Common myeloid progenitor, CD34-positive (primary cell): ENCODE results near the gene NPIPA1.
"Not testable (repeated sequence)": the region's sequence is repeated elsewhere in the genome, so short reads cannot be mapped to it uniquely, and the experiment has no call there.

ENCODE experiments used
- CTCF ChIA-PET: fragments of 350-600 bp; sonication (Branson Sonifier 250); formaldehyde crosslinking; loops from one replicate; lab custom pipeline; 2021; ENCODE audit warnings: antibody characterized with exemption; lab: Charles Lee
- POLR2A ChIA-PET: fragments of 350-600 bp; sonication (Branson Sonifier 250); formaldehyde crosslinking; loops from one replicate; lab custom pipeline; 2021; ENCODE audit warnings: antibody characterized with exemption; lab: Charles Lee
- DNase-seq, 3 donors: peaks; one replicate each; pipeline versions ENCODE4 v3.0.0 to v3.0.0-alpha.2; 2013
- H3K27ac ChIP-seq, 2 experiments: 1 replicate in 1 of 2; 2 replicates in 1 of 2; pipeline ENCODE4 v1.7.0; 2013; ENCODE audit warnings: inconsistent platforms in 2 of 2, low read length in 2 of 2, mild to moderate bottlenecking in 2 of 2, low read depth in 1 of 2, moderate library complexity in 1 of 2; ENCODE audit not compliant: severe bottlenecking in 2 of 2, insufficient read depth in 1 of 2, poor library complexity in 1 of 2
- H3K27me3 ChIP-seq, 5 experiments: replicated peaks in 2 of 5; 1 replicate in 3 of 5; 2 replicates in 2 of 5; pipeline versions ENCODE4 v1.6.1 to v1.7.0; 2013; ENCODE audit warnings: low read length in 4 of 5, mild to moderate bottlenecking in 2 of 5, moderate library complexity in 2 of 5, inconsistent platforms in 1 of 5; ENCODE audit not compliant: insufficient read depth in 5 of 5, control insufficient read depth in 4 of 5
- H3K36me3 ChIP-seq, 4 experiments: 1 replicate in 2 of 4; 2 replicates in 2 of 4; pipeline versions ENCODE4 v1.6.1 to v1.7.0; 2013; ENCODE audit warnings: low read length in 3 of 4, control low read depth in 1 of 4, mild to moderate bottlenecking in 1 of 4; ENCODE audit not compliant: control insufficient read depth in 4 of 4, insufficient read depth in 4 of 4
- H3K4me1 ChIP-seq, 4 experiments: 1 replicate in 3 of 4; 2 replicates in 1 of 4; pipeline versions ENCODE4 v1.6.1 to v1.7.1; 2013; ENCODE audit warnings: low read length in 3 of 4, mild to moderate bottlenecking in 3 of 4, control low read depth in 1 of 4, inconsistent platforms in 1 of 4, moderate library complexity in 1 of 4; ENCODE audit not compliant: control insufficient read depth in 4 of 4, insufficient read depth in 4 of 4; ENCODE audit errors: control extremely low read depth in 1 of 4
- H3K4me3 ChIP-seq, 7 experiments: 1 replicate in 4 of 7; 2 replicates in 3 of 7; pipeline versions ENCODE4 v1.5.1 to v1.7.0; 2013; ENCODE audit warnings: mild to moderate bottlenecking in 7 of 7, low read length in 6 of 7, moderate library complexity in 6 of 7, inconsistent platforms in 2 of 7, low read depth in 2 of 7, control low read depth in 1 of 7; ENCODE audit not compliant: insufficient read depth in 4 of 7, control insufficient read depth in 1 of 7; ENCODE audit errors: extremely low read depth in 1 of 7
- H3K9me3 ChIP-seq, 5 experiments: 1 replicate in 4 of 5; 2 replicates in 1 of 5; pipeline versions ENCODE4 v1.6.1 to v1.7.1; 2013; ENCODE audit warnings: low read length in 4 of 5, mild to moderate bottlenecking in 2 of 5, inconsistent platforms in 1 of 5, low read depth in 1 of 5, moderate library complexity in 1 of 5; ENCODE audit not compliant: control insufficient read depth in 4 of 5, insufficient read depth in 2 of 5; ENCODE audit errors: control extremely low read depth in 1 of 5
- WGBS: methylation state at CpG from one replicate; pipeline ENCODE4 v1.1.5; 2013; ENCODE audit not compliant: insufficient coverage; 5-methylcytosine and 5-hydroxymethylcytosine counted together

NPIPA1 gene

GRCh38 chr16:14958970-14959369 is 21.7 kb downstream of the NPIPA1 start:
- no peaks in the 10 kb centered on the region for H3K36me3 ChIP-seq
- H3K27ac ChIP-seq: no peak overlapping the region
- no peak for DNase-seq
- WGBS: 96% methylated on average over 4 of the region's 7 CpGs
- H3K27me3 ChIP-seq: peaks cover 0 to 7% (median 0%) of the 10 kb centered on the region in 5 experiments
- H3K4me3 ChIP-seq: no peak overlapping the region
- H3K4me1 ChIP-seq: no peaks in the 10 kb centered on the region
- POLR2A ChIA-PET: no interaction called here
- peaks cover 0 to 3% (median 0%) of the 10 kb centered on the region in 5 experiments for H3K9me3 ChIP-seq
- CTCF ChIA-PET: no interaction called here

GRCh38 chr16:14961405-14962186 is 24.4 kb downstream of the NPIPA1 start:
- Histone ChIP-seq H3K4me3 (no peak overlapping the region), H3K9me3 (peaks cover 0 to 3% (median 0%) of the 10 kb centered on the region in 5 experiments), H3K4me1 (no peaks in the 10 kb centered on the region), H3K27ac (no peak overlapping the region), H3K27me3 (peaks cover 0 to 7% (median 0%) of the 10 kb centered on the region in 5 experiments), H3K36me3 (no peaks in the 10 kb centered on the region)
- POLR2A ChIA-PET: no interaction called here
- DNase-seq: no peak
- WGBS: 93% methylated on average over 8 of the region's 11 CpGs
- CTCF ChIA-PET: no interaction called here

- peaks cover 0 to 7% (median 0%) of the 10 kb centered on the region in 5 experiments for H3K27me3 ChIP-seq
- WGBS: 85% methylated on average over 8 of the region's 8 CpGs
- H3K4me1 ChIP-seq: no peaks in the 10 kb centered on the region
- H3K36me3 ChIP-seq: no peaks in the 10 kb centered on the region
- H3K9me3 ChIP-seq: peaks cover 0 to 3% (median 0%) of the 10 kb centered on the region in 5 experiments
- POLR2A ChIA-PET: no interaction called here
- CTCF ChIA-PET: no interaction called here
- DNase-seq: peak in 2 of 3 donors; percentile 9 to 22
- H3K27ac ChIP-seq: no peak overlapping the region
- no peak overlapping the region for H3K4me3 ChIP-seq
These were observed 26.3 kb downstream of the NPIPA1 start for GRCh38 chr16:14963281-14964173.

GRCh38 chr16:14965328-14965727 is 28.1 kb downstream of the NPIPA1 start:
- DNase-seq: no peak
- ChIA-PET POLR2A (no interaction called here), CTCF (no interaction called here)
- H3K27ac ChIP-seq: no peak overlapping the region
- H3K27me3 ChIP-seq: peaks cover 0 to 7% (median 0%) of the 10 kb centered on the region in 5 experiments
- H3K4me3 ChIP-seq: no peak overlapping the region
- peaks cover 0 to 3% (median 0%) of the 10 kb centered on the region in 5 experiments for H3K9me3 ChIP-seq
- H3K4me1 ChIP-seq: no peaks in the 10 kb centered on the region
- 91% methylated on average over 17 of the region's 17 CpGs for WGBS
- H3K36me3 ChIP-seq: no peaks in the 10 kb centered on the region

- H3K9me3 ChIP-seq, H3K4me3 ChIP-seq, CTCF ChIA-PET, DNase-seq, H3K36me3 ChIP-seq, H3K27me3 ChIP-seq, H3K4me1 ChIP-seq, H3K27ac ChIP-seq, POLR2A ChIA-PET: not testable (repeated sequence)
- WGBS: 98% methylated on average over 3 of the region's 3 CpGs
These were observed 32.6 kb downstream of the NPIPA1 start for GRCh38 chr16:14969795-14970194.

- H3K36me3 ChIP-seq, H3K9me3 ChIP-seq, H3K27ac ChIP-seq, H3K27me3 ChIP-seq, H3K4me3 ChIP-seq, CTCF ChIA-PET, POLR2A ChIA-PET: not testable (repeated sequence)
- peak in 1 of 3 donors; percentile 39 for DNase-seq
- 93% methylated on average over 11 of the region's 12 CpGs for WGBS
- peaks cover 0 to 14% (median 6%) of the 10 kb centered on the region in 4 experiments for H3K4me1 ChIP-seq
These were observed 34.5 kb downstream of the NPIPA1 start for GRCh38 chr16:14971621-14972228.
